ENCODE data around the gene NRXN2.

NRXN2 gene

GRCh38 chr11:64560941-64561340 lies 162.1 kb downstream of the NRXN2 start:
- no peak for DNase-seq

- DNase-seq: no peak
These were observed 162.7 kb downstream of the NRXN2 start for GRCh38 chr11:64560139-64560771.

GRCh38 chr11:64559351-64560138 lies 163.5 kb downstream of the NRXN2 start:
- DNase-seq: no peak

GRCh38 chr11:64558869-64559268 lies 164.1 kb downstream of the NRXN2 start:
- DNase-seq: no peak

GRCh38 chr11:64558065-64558745 lies 164.8 kb downstream of the NRXN2 start:
- no peak for DNase-seq

- no peak for DNase-seq
These were observed 166.2 kb downstream of the NRXN2 start for GRCh38 chr11:64556721-64557250.

Data from inflammatory macrophage treated with lipopolysaccharide for 4 hours (primary cell).